Mesodermal cell (in vitro differentiated cells): ENCODE measurements around the gene CDC42EP2.

ENCODE experiments used
- H3K27ac ChIP-seq: 2 replicates; pipeline ENCODE4 v1.7.0; 2013; ENCODE audit warnings: mild to moderate bottlenecking, low read depth, low read length, moderate library complexity; ENCODE audit not compliant: severe bottlenecking
- H3K36me3 ChIP-seq: 2 replicates; pipeline ENCODE4 v1.7.1; 2013; ENCODE audit warnings: mild to moderate bottlenecking, low read length, moderate library complexity; ENCODE audit not compliant: control insufficient read depth, insufficient read depth
- H3K4me1 ChIP-seq: one replicate; pipeline ENCODE4 v1.7.1; 2013; ENCODE audit warnings: mild to moderate bottlenecking, low read length; ENCODE audit not compliant: insufficient read depth, control insufficient read depth, poor library complexity, severe bottlenecking
- H3K4me3 ChIP-seq: 2 replicates; pipeline ENCODE4 v1.7.0; 2013; ENCODE audit warnings: low read length, control low read depth, mild to moderate bottlenecking; ENCODE audit not compliant: insufficient read depth, poor library complexity, severe bottlenecking; ENCODE audit errors: extremely low read depth
- H3K9me3 ChIP-seq: 2 replicates; pipeline ENCODE4 v1.7.1; 2013; ENCODE audit warnings: mild to moderate bottlenecking, low read length, moderate library complexity; ENCODE audit not compliant: control insufficient read depth
- WGBS, 2 experiments: methylation state at CpG; one replicate each; pipeline ENCODE4 v1.1.5; 2013; ENCODE audit warnings: missing lambda C conversion rate in 2 of 2; ENCODE audit not compliant: insufficient coverage in 2 of 2; 5-methylcytosine and 5-hydroxymethylcytosine counted together

CDC42EP2 gene

DNA sequence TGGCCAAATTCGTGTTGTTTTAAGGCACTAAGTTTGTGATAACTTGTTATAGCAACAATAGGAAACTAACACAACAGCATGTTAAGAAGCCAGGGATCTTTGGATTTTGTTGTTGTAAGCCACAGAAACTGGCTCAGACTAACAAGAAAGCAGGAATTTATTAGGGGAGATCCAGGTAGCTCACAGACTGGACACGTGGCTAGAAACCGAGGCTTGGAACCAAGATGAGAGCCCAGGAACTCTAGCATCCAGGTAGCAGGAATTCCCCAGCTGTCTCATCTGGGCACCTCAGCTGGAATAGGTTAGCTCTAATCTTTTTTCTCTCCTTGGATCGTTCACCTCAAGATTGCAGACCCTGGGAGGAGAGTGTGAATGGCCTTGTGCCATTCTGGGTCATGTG, 28.0 kb upstream of the CDC42EP2 start:
- no peak overlapping the region for H3K27ac ChIP-seq
- H3K4me1 ChIP-seq, result peaks cover 10% of the 10 kb centered on the region
- no peak overlapping the region for H3K4me3 ChIP-seq
- peaks cover 95% of the 10 kb centered on the region for H3K36me3 ChIP-seq
- no peaks in the 10 kb centered on the region for H3K9me3 ChIP-seq
- WGBS, 2 experiments, result 97 to 100% methylated on average over 2 of the region's 4 CpGs

DNA sequence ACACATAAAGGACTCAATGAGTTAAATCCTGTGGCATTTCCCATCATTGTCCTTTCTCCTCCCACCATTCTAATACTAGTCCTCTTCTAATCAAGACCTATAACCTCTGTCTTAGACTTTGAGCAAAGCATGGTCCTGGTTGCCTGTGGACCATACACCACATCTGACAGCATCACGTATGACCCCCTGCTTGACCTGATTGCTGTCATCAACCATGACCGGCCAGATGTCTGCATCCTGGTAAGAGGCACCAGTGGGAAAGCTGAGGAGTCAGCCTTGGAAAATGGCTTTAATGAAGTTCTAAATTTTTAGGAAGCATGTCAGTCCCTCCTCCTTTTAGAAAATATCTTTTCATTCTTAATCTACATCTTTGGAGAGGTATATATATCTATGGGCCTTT, 27.1 kb upstream of the CDC42EP2 start:
- peaks cover 92% of the 10 kb centered on the region for H3K36me3 ChIP-seq
- WGBS, 2 experiments, result 90 to 96% methylated on average over 2 of the region's 2 CpGs
- H3K9me3 ChIP-seq, result no peaks in the 10 kb centered on the region

DNA sequence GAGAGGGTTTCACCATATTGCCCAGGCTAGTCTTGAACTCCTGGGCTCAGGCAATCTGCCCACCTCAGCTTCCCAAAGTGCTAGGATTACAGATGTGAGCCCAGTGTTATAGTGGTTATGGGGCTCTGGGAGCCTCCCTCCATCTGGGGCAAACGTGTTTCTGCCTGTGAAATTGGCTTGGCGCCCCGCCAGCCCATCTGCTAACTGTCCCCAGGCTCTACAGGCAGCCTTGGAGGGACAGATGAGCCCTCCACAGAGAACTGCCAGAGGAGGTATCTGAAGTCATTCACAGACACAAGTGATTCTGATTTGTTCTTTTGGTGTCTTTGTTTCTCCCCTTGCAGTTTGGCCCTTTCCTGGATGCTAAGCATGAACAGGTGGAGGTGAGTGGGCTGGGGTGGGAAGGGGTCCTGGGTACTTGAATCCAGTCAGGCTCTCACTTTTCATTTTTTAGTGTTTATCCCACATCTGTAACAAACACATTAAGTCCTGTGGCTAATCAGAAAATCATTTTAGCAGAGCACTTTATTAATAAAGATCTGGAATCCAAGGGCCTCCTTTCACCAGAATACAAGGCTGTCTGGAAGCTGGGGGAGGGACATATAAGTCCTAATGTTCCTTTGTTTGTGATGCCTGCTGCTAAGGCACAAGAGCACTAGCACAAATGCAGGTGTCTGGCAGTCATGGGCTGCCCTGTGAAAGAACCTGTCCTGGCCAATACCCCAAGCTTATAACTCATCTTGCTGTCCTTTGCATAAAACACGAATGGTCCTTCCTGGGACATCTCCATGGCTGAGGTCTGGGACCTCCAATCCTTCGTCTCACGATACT, 25.7 kb upstream of the CDC42EP2 start:
- Histone ChIP-seq H3K9me3 (no peaks in the 10 kb centered on the region), H3K36me3 (peaks cover 88% of the 10 kb centered on the region), H3K4me3 (no peak overlapping the region), H3K4me1 (peaks cover 18% of the 10 kb centered on the region), H3K27ac (no peak overlapping the region)
- 89 to 97% methylated on average over 6 of the region's 6 CpGs for WGBS, 2 experiments

More for the DNA sequence above, 27.1 kb upstream of the CDC42EP2 start:
- Histone ChIP-seq H3K27ac (no peak overlapping the region), H3K4me3 (no peak overlapping the region), H3K4me1 (peaks cover 18% of the 10 kb centered on the region)

DNA sequence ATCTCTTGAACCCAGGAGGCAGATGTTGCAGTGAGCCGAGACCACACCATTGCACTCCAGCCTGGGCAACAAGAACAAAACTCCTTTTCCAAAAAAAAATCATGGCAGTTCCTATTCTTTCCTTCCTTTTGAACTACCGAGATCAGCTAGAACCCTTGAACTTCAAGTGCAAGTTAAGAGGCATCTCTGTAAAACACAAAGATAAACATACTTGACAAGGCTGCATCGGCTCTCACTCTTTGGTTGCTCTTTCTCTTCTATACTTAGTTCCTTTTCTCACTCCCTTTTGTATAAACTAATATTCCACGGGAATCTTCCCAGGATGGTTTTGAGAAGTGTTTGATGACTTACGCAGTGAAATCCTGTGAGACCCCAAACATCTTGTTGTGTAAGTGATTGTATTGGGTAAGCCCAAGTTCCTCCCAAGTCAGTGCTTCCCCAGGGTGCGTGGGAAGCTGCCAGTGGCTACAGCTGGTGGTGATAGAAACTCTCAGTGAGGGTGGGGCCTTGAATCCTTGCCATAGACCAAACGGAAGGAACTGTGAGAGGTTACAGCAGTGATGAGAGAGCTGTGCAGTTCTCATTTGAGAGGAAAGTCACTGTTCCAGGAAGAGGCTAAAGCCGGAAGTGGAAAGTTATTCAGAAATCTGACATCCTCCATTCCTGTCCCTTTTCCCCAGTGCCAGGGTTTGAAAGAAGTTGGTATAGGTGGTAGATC, 24.1 kb upstream of the CDC42EP2 start:
- Histone ChIP-seq H3K4me3 (no peak overlapping the region), H3K4me1 (peaks cover 18% of the 10 kb centered on the region), H3K36me3 (peaks cover 88% of the 10 kb centered on the region), H3K27ac (peak overlapping the region; percentile 71), H3K9me3 (no peaks in the 10 kb centered on the region)
- 88 to 96% methylated on average over 4 to 6 of the region's 8 CpGs for WGBS, 2 experiments

DNA sequence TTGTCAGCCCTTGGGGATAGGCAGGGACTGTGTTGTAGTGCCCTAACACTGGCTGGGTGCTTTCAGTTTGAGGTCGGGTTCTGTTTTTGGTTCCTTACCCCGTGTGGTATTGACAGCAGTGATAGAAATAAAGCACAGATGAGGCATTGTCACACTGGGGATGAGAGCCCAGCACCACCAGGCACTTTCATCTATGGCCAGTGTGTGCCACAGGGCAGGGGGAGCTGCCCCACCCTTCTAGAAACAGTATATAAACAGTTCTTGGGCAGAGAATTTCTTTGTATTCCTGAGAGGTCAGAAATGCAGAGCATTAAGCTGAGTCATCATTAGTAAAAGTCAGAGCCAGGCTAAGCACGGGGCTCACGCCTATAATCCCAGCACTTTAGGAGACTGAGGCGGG, 23.1 kb upstream of the CDC42EP2 start:
- Histone ChIP-seq H3K9me3 (no peaks in the 10 kb centered on the region), H3K36me3 (peaks cover 87% of the 10 kb centered on the region), H3K27ac (peak overlapping the region; percentile 73), H3K4me1 (peaks cover 18% of the 10 kb centered on the region), H3K4me3 (no peak overlapping the region)
- 80 to 100% methylated on average over 4 of the region's 5 CpGs for WGBS, 2 experiments

DNA sequence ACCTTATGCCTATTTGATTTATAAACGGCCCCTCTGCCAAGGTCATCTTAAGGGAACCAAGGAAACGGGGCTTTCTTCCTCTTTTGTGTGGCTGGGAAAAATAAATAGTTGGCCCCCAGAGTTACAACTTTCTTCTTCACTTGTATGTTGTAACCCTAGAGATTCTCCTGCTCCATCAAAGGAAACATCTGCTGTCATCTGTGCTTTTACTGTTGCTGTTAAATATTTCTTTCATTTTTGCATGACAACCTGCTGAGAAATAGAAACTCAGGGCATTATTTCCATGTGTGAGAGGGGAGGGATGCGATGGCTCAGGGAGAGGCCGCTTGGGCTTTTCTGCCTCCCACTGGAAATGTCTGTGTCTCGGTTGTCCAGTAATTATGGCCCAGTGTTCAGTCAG, 21.8 kb upstream of the CDC42EP2 start:
- Histone ChIP-seq H3K36me3 (peaks cover 78% of the 10 kb centered on the region), H3K9me3 (no peaks in the 10 kb centered on the region), H3K4me1 (peaks cover 18% of the 10 kb centered on the region), H3K27ac (no peak overlapping the region), H3K4me3 (no peak overlapping the region)
- WGBS, 2 experiments, result 95 to 97% methylated on average over 4 of the region's 5 CpGs

DNA sequence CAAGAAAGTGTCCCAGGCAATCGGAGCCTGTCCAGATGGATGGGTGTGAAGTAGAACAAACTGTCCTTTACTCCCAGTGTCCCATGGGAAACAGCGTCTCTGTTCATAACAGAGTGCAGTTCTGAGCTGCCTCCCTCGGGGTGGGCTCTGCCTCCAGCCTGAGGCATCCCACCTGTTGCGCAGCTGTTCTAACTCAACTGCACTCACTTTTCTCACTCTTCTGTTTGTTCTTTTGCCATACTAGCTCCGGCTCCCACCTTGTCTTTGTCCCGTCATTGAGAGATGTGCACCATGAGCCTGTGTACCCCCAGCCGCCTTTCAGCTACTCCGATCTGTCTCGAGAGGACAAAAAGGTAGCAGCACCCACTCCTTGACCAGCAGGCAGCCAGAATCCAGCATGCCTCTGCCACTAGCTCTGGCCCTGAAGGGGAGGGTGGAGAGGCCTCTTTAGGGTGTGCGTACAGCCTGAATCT, 20.7 kb upstream of the CDC42EP2 start:
- Histone ChIP-seq H3K27ac (no peak overlapping the region), H3K4me3 (no peak overlapping the region), H3K36me3 (peaks cover 77% of the 10 kb centered on the region), H3K4me1 (peaks cover 24% of the 10 kb centered on the region), H3K9me3 (no peaks in the 10 kb centered on the region)
- 92 to 97% methylated on average over 4 to 9 of the region's 10 CpGs for WGBS, 2 experiments

DNA sequence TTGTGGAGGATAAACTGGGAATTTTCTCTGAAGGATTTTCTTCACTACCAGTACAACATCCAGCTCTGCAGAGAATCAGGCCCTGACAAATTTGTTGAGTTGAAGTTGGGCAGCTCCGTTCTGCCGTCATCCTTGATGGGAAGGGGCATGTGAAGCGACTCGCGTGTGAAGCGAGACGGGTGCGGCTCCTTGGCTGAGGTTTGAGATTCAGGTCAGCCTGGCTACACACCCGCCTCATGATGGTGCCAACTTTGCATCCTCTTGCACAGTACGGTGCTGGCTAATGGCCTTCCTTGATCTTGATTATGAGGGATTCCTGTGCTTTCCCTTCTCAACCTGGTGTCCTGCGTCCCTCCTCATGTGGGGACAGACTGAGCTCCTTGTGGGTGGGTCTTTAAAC, 19.7 kb upstream of the CDC42EP2 start:
- Histone ChIP-seq H3K27ac (no peak overlapping the region), H3K4me1 (peaks cover 25% of the 10 kb centered on the region), H3K9me3 (no peaks in the 10 kb centered on the region), H3K4me3 (no peak overlapping the region), H3K36me3 (peaks cover 71% of the 10 kb centered on the region)
- WGBS, 2 experiments, result 99% methylated on average over 10 to 11 of the region's 11 CpGs

DNA sequence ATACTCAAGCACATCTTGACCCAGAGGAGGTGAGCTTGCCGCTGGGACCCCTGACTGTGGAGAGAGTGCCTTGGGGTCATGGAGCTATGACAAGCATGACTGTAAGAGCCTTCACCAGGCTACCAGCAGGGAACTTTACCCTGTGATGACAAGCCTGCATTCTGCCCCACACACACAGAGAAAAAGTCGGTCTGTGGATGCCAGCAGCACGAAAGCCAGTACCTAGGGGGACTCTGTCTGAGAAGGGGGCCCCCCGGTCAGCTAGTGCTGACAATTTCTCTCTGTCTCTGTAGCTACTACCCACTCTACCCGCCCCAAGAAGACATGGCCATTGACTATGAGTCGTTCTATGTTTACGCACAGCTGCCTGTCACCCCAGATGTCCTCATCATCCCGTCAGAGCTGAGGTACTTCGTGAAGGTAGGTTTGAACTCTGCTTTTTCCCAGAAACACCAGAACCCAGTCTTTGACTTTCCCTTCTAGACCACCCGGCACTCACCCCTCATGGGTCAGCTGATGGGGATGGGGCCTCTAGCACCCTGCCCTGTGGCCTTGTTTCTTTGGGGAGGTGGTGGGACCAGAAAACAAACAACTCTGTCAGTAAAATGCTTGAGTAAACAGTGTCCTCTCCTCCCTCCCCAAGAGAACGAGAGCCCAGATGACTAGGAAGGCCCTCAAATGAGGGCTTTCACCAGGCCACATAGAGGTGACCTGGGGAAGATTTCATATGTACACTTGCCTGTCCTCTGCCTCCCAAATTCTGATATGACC, 18.9 kb upstream of the CDC42EP2 start:
- H3K27ac ChIP-seq, result no peak overlapping the region
- no peaks in the 10 kb centered on the region for H3K9me3 ChIP-seq
- peaks cover 24% of the 10 kb centered on the region for H3K4me1 ChIP-seq
- H3K4me3 ChIP-seq, result no peak overlapping the region
- H3K36me3 ChIP-seq, result peaks cover 64% of the 10 kb centered on the region
- WGBS, 2 experiments, result 94 to 96% methylated on average over 6 to 7 of the region's 11 CpGs

DNA sequence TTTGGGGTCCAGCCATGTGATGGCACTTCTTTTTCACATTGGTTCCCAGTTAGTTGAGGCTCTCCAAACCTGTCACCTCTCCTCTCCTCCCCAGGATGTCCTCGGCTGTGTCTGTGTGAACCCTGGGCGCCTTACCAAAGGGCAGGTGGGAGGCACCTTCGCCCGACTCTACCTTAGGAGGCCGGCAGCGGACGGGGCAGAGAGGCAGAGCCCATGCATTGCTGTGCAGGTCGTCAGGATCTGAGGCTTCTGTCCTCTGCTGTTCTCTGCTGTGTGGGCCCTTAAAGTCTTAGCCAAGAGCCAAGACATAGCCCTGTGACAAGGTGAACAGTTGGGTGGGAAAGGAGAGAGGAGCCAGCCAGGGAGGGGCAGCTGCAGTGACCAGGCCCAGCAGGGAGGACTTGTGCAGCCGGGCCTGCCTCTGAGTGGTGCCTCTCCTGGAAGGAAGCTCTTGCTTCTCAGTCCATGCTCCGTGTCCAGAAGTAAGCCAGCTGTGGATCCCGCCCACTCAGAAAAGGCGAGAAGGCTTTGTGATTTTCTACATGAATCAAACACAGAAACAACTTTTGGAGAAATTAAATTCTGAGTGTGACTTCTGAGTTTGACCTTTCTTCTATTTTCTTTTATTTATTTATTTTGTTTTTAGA, 17.5 kb upstream of the CDC42EP2 start:
- H3K27ac ChIP-seq, result no peak overlapping the region
- H3K9me3 ChIP-seq, result no peaks in the 10 kb centered on the region
- 83 to 94% methylated on average over 10 to 11 of the region's 12 CpGs for WGBS, 2 experiments
- H3K4me3 ChIP-seq, result no peak overlapping the region
- peaks cover 19% of the 10 kb centered on the region for H3K4me1 ChIP-seq
- peaks cover 54% of the 10 kb centered on the region for H3K36me3 ChIP-seq
